NCI-H69 (cell line): ENCODE results near the gene TLDC2.
A peak's percentile ranks its signal among the peaks of the same experiment; 100 is the strongest.
"Not testable (repeated sequence)": the region's sequence is repeated elsewhere in the genome, so short reads cannot be mapped to it uniquely, and the experiment has no call there.

Source experiments
- DNase-seq: peaks from one replicate; lab custom pipeline; 2025; lab: John Stamatoyannopoulos, UW

TLDC2 gene

DNA sequence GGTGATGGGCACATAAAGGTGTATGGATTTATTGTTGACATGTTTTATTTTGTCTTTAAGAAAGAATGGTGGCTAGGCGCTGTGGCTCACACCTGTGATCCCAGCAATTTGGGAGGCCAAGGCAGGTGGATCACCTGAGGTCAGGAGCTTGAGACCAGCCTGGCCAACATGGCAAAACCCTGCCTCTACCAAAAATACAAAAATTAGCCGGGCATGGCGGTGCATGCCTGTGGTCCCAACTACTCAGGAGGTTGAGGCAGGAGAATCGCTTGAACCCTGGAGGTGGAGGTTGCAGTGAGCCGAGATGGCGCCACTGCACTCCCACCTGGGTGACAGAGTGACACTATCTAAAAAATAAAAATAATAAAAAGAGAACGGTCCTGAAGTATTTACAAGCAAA lies 30.1 kb downstream of the TLDC2 start:
- DNase-seq, result not testable (repeated sequence)

DNA sequence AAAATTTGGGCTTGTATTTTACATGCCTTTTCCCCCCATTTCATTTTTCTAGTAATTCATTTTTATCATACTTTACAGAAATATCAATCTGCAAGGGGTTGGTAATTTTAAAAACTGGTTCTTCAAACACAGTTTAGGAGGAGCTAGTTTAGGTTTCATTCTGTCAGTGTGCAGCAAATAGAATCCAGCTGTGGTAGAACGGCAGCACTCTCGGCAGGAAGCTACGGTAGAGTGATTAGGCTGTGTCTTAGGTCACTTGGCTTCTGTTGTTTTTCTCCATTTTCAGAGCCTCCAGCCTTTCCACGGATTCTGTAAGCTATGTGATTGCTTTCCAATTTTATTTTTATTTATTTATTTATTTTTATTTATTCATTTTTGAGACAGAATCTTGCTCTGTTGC lies 32.7 kb downstream of the TLDC2 start:
- no peak for DNase-seq

DNA sequence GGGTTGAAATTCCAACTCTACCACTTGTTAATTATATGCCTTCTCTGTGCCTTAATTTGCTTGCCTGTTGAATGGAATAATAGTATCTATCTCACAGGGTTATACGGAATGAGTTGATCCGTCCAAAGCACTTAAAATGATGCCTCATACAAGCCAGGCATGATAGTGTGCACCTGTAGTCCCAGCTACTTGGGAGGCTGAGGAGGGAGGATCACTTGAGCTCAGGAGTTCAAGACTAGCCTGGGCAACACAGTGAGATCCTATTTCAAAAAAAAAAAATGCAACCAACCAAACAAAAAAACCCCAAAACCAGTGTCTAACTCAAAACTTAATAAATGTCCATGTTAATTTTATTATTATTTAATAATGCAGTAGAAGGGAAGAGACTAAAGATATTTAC lies 40.3 kb downstream of the TLDC2 start:
- no peak for DNase-seq

DNA sequence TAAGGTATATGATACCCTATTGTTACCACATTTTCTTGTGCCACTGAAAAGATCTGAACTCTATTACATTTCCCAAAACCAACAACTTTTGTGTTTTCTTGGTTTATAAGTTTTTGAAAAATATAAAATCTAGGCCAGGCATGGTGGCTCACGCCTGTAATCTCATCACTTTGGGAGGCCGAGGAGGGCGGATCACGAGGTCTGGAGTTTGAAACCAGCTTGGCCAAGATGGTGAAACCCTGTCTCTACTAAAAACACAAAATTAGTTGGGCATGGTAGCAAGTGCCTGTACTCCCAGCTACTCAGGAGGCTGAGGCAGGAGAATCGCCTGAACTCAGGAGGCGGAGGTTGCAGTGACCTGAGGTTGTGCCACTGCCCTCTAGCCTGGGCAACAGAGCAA lies 41.3 kb downstream of the TLDC2 start:
- DNase-seq, result no peak

DNA sequence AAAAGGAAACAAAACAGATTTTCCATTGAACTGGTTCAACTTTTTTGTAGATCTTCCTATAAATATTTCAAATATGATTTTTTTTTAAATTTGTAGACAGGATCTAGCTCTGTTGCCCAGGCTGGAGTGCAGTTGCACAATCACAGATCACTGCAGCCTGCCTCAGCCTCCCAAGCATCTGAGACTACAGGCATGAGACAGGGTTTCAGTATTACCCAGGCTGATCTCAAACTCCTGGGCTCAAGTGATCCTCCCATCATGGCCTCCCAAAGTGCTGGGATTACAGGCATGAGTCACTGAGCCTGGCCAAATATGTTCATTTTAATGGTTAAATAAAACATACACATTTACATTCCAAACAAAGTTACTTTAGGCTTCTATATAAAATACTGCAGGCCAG lies 42.0 kb downstream of the TLDC2 start:
- DNase-seq, result no peak

DNA sequence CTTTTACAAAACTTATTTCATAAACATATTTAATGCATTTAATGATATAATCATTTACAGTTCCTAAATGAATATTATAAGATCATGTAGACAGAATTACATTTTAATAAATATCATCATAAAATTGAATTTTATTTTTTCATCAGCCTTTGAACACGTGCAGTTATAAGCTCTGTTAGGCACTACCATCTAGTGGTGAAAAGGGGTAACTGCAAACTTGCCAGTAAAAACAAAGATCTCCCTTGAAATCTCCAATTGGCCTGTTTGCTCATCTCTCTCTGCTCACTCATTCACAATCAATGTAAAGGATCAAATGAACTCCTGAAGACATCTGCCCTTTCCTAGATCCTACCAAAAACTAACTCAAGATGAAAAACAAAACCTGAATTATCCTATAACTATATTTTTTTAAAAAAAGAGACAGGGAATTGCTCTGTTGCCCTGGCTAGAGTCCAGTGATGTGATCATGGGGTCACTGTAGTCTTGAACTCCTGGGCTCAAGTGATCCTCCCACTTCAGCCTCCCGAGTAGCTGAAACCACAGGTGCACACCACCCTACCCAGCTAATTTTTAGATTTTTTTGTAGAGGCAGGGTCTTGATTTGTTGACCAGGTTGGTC lies 43.9 kb downstream of the TLDC2 start:
- peak; percentile 41 for DNase-seq

DNA sequence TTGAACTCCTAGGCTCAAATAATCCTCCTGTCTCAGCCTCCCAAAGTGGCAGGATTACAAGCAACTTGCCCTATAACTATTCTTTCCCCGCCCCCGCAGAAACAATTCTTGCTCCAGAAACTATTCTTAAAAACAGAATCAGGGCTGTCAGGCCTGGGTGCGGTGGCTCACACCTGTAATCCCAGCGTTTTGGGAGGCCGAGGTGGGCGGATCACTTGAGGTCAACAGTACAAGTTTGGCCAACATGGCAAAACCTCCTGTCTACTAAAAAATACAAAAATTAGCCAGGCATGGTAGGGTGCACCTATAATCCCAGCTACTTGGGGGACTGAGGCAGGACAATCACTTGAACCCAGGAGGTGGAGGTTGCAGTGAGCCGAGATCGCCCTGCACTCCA lies 44.4 kb downstream of the TLDC2 start:
- no peak for DNase-seq

DNA sequence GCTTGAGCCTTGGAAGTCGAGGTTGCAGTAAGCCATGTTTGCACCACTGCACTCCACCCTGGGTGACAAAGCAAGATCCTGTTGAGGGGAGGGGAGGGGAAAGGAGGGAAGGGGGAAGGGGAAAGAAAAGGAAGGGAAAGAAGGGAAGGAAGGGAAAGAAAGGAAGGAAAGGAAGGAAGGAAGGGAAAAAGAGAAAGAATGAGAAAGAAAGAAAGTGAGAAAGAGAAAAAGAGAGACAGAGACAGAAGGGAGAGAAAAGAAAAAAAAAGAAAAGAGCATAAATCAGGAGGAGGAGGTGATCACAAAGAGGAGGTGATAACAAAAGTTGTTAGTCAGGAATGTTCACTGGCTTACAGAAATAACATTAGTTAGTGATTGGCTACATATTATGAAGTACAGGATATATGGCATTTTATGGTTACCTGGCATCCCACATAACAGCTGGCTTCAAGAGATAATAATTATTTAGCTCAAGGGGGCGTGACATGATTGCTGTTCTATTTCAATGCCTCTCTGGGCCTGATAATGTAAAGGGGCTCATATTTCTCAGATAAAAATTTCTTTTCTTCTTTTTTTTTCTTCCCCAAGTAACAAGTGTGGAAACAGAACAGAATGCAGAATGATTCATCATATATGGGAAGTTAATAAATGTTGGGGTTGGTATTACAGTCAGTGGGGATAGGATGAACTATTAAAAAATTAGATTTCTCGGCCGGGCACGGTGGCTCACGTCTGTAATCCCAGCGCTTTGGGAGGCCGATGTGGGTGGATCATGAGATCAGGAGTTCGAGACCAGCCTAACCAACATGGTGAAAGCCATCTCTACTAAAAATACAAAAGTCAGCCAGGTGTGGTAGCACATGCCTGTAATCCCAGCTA lies 48.5 kb downstream of the TLDC2 start:
- DNase-seq, result no peak

DNA sequence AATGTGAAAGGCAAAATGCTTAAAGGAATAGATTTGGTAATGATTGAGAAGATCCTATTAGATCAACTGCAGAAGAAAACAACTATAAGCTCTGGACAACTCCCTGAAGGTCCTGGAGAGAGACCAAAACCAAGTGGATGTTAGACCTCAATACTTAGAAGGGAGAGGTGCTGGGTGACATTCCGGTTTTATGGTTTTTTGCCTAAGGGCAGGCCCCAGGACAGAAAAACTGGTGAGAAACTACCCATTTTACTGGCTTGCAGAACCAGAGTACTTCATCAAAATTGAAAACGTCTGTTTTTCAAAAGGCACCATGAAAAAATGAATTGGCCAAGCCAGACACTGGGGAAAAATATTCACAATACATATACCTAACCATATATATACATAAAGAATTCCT lies 49.3 kb downstream of the TLDC2 start:
- no peak for DNase-seq

DNA sequence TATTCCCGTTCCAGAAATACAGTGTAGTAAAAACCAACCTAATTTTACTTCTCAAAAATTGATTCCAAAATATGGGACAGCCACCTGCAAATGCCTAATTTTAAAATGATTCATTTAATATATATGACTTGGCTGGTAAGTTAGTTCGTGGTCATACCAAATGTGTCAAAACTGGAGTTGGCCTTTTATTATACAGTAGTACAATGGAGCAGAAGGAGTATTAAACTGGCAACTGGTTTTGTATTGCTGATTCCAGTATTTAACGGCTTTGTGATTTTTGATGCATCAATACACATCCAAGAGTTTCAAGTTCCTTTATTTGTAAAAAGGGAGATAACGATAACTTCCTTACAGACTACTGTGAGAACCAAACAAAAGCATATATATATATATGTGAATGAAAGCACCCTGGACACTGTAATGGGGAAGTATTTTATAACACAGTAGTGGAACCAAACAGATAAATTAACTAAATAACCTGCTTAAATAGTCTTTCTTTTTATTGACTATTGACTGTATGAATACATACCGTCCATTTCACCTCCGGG lies 50.8 kb downstream of the TLDC2 start:
- no peak for DNase-seq

DNA sequence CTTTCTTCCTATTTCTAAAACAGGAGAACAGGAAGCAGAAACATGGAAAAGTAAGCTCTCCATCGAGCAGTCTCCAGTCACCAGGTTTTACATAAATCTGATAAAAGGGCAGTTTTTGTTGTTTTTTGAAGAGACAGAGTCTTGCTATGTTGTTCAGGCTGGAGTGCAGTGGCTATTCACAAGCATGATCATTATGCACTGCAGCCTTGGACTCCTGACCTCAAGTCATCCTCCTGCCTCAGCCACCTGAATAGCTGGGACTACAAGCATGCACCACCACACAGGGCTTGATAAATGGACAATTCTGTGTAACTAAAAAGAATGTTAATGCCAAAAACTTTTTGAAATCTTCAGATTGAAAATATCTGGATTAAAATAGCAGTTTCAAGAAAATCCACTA lies 51.8 kb downstream of the TLDC2 start:
- no peak for DNase-seq

DNA sequence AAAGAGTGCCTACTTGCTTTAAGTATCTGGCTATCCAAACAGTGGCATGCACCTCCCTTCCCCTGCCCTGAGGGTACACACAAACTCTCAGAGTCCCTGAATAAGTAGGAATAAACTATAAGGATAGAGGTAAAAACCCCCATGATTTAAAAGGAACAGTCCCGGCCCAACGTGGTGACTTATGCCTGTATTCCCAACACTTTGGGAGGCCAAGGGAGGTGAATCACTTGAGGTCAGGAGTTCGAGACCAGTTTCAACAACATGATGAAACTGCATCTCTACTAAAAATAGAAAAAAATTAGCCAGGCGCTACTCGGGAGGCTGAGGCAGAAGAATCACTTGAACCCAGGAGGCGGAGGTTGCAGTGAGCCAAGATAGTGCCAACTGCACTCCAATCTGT lies 53.4 kb downstream of the TLDC2 start:
- no peak for DNase-seq

DNA sequence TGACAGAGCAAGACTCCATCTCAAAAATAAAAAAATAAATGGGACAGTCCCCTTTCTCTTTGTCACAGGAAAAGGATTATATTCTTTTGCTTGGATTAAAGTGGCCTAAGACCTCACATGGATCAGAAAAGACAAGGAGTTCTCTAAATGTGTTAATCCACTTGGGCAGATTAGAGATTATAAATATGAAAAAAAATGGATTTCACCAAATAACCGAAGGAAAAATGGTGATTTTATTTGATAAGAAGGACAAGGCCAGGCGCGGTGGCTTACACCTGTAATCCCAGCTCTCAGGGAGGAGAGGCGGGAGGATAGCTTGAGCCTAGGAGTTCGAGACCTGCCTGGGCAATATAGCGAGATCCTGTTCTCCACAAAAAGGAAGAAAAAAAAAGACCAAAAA lies 53.8 kb downstream of the TLDC2 start:
- no peak for DNase-seq

DNA sequence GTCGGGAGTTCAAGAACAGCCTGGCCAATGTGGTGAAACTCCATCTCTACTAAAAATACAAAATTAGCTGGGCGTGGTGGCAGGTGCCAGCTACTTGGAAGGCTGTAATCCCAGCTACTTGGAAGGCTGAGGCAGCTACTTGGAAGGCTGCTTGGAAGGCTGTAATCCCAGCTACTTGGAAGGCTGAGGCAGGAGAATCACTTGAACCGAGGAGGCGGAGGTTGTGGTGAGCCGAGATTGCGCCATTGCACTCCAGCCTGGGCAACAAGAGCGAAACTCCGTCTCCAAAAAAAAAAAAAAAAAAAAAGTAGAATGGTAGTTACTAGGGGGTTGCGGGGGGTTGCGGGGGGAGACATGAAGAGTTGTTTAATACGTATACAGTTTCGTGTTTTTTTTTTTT lies 56.1 kb downstream of the TLDC2 start:
- DNase-seq, result not testable (repeated sequence)

DNA sequence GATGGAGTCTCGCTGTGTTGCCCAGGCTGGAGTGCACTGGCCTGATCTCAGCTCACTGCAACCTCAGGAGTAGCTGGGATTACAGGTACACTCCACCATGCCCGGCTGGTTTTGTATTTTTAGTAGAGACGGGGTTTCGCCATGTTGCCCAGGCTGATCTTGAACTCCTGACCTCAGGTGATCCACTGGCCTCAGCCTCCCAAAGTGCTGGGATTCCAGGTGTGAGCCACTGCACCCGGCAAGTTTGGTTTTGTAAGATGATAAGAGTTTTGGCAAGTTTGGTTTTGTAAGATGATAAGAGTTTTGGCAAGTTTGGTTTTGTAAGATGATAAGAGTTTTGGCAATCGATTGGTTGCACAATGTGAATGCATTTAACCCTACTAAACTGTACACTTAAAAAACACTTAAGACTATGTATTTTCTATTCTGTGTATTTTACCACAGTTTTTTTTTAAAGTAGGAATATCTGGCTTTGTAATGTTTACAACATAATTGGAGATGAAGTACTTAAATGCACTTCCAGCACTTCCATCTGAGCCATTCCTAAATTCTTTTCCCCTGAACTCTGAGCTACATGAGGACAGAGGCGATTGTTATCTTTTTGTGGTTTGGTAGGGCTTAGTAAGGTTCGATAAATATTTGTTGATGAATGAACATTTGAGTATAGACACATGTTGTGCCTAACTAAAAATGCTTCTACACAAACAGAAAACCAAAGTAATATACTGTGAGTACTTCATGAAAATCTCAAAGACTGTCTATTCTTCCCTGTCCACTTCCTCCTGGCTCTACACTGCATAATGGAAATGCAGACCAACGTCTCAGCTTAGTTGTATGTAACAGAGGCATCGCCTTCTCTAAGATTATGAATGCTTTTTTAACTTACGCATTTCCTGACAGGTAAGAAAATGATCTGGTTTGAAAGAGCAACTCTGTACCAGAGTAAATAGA lies 56.8 kb downstream of the TLDC2 start:
- DNase-seq, result no peak

DNA sequence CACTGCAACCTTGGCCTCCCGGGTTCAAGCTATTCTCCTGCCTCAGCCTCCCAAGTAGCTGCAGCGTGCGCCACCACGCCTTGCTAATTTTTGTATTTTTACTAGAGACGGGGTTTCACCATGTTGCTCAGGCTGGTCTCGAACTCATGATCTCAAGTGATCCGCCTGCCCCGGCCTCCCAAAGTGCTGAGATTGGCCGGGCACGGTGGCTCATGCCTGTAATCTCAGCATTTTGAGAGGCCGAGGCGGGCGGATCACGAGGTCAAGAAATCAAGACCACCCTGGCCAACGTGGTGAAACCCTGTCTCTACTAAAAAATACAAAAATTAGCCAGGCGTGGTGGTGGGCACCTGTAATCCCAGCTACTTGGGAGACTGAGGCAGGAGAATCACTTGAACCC lies 57.6 kb downstream of the TLDC2 start:
- not testable (repeated sequence) for DNase-seq

DNA sequence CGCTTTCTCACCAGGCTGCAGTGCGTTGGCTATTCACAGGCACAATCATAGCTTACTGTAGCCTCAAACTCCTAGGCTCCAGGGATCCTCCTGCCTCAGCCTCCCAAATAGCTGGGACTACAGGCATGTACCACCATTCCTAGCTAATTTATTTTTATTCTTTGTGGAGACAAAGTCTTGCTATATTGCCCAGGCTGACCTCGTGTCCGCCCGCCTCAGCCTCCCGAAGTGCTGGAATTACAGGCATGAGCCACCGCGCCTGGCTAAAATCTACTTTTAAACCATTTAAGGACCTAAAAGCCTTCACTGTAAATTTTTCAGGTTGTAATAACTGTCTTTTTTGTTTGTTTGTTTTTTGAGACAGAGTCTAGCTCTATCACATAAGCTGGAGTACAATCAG lies 60.4 kb downstream of the TLDC2 start:
- no peak for DNase-seq

DNA sequence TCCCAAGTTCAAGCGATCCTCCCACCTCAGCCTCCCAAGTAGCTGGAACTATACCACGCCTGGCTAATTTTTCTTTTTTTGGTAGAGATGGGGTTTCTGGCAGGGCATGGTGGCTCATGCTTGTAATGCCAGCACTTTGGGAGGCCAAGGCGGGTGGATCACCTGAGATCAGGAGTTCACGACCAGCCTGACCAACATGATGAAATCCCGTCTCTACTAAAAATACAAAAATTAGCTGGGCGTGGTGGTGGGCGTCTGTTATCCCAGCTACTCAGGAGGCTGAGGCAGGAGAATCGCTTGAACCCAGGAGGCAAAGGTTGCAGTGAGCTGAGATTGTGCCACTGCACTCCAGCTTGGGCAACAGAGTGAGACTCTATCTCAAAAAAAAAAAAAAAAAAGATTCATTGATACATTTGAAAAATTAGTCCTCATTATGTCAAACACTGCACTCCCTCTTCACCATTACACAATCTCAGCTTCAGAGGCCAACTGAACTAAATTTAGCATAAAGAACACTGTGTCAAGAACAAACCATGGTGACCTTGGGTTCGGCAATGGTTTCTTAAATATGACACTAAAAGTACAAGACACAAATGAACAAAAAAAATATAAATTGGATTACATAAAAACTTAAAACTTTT lies 60.9 kb downstream of the TLDC2 start:
- DNase-seq, result not testable (repeated sequence)

DNA sequence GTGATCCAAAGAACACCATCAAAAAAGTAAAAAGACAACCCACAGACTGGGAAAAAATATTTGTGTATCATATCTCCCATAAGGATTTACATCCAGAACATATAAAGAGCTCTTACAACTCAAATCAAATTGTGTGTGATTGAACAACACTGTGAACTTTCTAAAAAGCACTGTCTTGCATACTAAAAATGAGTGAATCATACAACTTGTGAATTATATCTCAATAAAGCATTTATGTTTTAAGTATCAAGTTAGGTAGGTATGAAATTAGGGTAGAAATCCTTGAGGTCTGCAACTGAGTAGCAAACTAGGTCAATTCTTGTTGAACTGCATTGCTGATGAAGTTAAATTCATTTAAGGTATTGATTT lies 61.4 kb downstream of the TLDC2 start:
- DNase-seq, result no peak

DNA sequence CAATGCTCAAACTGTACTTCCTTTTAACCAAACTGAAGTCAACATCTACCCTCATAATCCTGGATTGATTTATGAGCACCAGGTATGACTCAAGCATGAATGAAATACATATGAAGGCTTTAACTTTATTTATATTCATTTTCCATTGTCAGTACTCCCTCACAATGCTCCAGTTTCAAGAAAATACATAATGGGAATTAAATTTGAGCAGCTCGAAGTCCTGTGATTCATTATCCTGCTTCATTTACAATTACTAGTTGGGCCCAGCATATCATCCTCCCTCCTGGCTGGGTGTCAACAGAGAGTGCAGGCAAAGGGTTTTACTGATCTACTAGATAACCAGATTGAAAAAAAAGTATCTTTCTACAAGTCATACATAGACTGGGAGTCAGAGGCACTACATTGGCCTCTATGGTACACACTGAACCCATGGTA lies 65.5 kb downstream of the TLDC2 start:
- no peak for DNase-seq
